Body of pancreas (tissue), 4 donors: ENCODE results near the gene HS3ST5.

ENCODE experiments used
- POLR2A ChIP-seq, 3 donors: fragments of 450-650 bp; IDR thresholded peaks; one replicate each; pipeline ENCODE4 v1.6.1; 2016; ENCODE audit warnings: antibody characterized with exemption in 3 of 3, mild to moderate bottlenecking in 2 of 3
- TF ChIP-seq, protein P1 (sequence below), 7 experiments: fragments of 450-650 bp in 4 of 7; fragments of 200-600 bp in 3 of 7; sonication (generic) in 3 of 7; IDR thresholded peaks; one replicate each; pipeline ENCODE4 v1.5.1; 2016 to 2019; ENCODE audit warnings: antibody characterized with exemption in 7 of 7

DNA sequence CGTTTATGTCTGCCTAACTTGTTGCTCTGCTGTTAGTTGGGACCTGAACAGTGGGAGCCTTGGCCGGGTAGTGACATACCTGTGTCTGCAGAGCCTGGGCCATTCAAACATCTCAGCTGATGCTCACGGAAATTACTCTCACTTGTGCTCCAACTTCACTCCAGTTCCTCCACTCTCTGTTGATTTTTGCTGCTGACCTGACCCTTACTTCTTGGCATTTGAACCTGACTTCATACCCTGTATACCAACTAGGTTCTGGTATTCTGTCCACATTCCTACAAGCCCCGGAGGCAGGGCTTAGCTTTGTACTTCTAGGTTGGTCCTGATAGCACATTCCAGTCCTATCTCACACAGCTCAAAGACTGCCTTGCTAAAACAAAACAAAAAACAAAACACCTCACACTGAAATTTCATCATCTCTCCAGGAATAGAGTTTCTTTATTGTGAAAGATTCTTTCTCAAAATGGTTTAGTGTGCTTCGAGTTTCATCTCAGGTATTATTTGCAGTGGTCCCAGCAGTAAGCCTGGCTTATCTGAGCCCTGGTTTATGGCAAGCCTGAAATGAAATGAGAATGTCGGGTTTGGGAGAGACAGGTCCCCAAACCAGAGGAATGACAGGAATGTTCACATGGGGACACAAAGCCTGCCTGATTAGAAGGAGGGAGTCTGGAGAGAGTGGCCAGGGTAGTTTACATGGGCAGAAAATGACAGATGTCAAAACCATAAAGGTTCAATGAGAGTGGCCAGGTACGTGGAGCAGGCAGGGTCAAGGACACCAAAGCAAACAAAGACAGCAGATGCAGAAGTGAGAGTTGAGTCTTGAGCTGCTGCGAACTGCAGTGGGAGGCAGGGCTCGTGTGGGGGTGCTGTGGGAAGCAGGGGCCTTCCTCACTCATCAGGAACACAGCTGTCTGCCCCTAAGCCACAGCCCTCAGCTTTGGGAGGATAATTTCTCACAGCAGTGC is 197.7 kb downstream of the HS3ST5 start:
- TF ChIP-seq, protein P1, sequence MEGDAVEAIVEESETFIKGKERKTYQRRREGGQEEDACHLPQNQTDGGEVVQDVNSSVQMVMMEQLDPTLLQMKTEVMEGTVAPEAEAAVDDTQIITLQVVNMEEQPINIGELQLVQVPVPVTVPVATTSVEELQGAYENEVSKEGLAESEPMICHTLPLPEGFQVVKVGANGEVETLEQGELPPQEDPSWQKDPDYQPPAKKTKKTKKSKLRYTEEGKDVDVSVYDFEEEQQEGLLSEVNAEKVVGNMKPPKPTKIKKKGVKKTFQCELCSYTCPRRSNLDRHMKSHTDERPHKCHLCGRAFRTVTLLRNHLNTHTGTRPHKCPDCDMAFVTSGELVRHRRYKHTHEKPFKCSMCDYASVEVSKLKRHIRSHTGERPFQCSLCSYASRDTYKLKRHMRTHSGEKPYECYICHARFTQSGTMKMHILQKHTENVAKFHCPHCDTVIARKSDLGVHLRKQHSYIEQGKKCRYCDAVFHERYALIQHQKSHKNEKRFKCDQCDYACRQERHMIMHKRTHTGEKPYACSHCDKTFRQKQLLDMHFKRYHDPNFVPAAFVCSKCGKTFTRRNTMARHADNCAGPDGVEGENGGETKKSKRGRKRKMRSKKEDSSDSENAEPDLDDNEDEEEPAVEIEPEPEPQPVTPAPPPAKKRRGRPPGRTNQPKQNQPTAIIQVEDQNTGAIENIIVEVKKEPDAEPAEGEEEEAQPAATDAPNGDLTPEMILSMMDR (IDR thresholded peaks at IDR 0.05): no peak
- no peak for TF ChIP-seq POLR2A (IDR thresholded peaks at IDR 0.05)
